Transverse colon (tissue), 4 donors: ENCODE data around the gene PACS1. TPM values are rescaled to one million over a fixed set of nuclear protein-coding genes. Genes with fewer than 3 reads are reported as not detected.

Experiments used
- DNase-seq: peaks from one replicate; pipeline ENCODE4 v3.0.0-alpha.2; 2019
- H3K27ac ChIP-seq, 4 donors: fragments of 200-600 bp; sonication (generic); 2 replicates each; pipeline ENCODE4 v1.5.1; 2016 to 2018; ENCODE audit warnings: inconsistent platforms in 4 of 4
- H3K27me3 ChIP-seq: fragments of 200-600 bp; sonication (generic); 2 replicates; pipeline ENCODE4 v1.5.1; 2017; ENCODE audit warnings: inconsistent platforms
- H3K36me3 ChIP-seq, 4 donors: fragments of 200-600 bp; sonication (generic); 2 replicates each; pipeline ENCODE4 v1.5.1; 2017 to 2019; ENCODE audit warnings: inconsistent platforms in 4 of 4
- H3K4me1 ChIP-seq, 4 donors: fragments of 200-600 bp; sonication (generic); 2 replicates each; pipeline ENCODE4 v1.5.1; 2017 to 2020; ENCODE audit warnings: inconsistent platforms in 4 of 4
- H3K4me3 ChIP-seq, 4 donors: fragments of 200-600 bp; sonication (generic); 1 replicate in 1 of 4; 2 replicates in 3 of 4; pipeline versions ENCODE4 v1.5.1 to v1.6.1; 2017 to 2019; ENCODE audit warnings: inconsistent platforms in 4 of 4
- H3K9me3 ChIP-seq, 2 donors: fragments of 200-600 bp; sonication (generic); 2 replicates each; pipeline ENCODE4 v1.5.1; 2017 to 2019; ENCODE audit warnings: inconsistent platforms in 2 of 2
- CTCF ChIP-seq, 5 experiments: fragments of 200-600 bp in 3 of 5; fragments of 450-650 bp in 2 of 5; sonication (generic) in 3 of 5; IDR thresholded peaks; 1 replicate in 2 of 5; 2 replicates in 3 of 5; pipeline ENCODE4 v1.5.1; 2016 to 2017; ENCODE audit warnings: antibody characterized with exemption in 5 of 5, inconsistent platforms in 3 of 5, mild to moderate bottlenecking in 2 of 5, moderate library complexity in 1 of 5
- EP300 ChIP-seq: sonication (generic); formaldehyde crosslinking; IDR thresholded peaks from one replicate; pipeline ENCODE4 v1.6.1; 2017; ENCODE audit warnings: antibody characterized with exemption, low read depth
- POLR2A ChIP-seq: fragments of 450-650 bp; IDR thresholded peaks from one replicate; pipeline ENCODE4 v1.6.1; 2016; ENCODE audit warnings: antibody characterized with exemption, mild to moderate bottlenecking, moderate library complexity
- POLR2AphosphoS5 ChIP-seq, 3 donors: sonication (generic); formaldehyde crosslinking; IDR thresholded peaks; one replicate each; pipeline ENCODE4 v1.6.1; 2016; ENCODE audit warnings: antibody characterized with exemption in 3 of 3
- WGBS, 2 donors: methylation state at CpG; one replicate each; pipeline ENCODE4 v1.1.5; 2018; ENCODE audit warnings: low coverage in 1 of 2; 5-methylcytosine and 5-hydroxymethylcytosine counted together
- in situ Hi-C, 4 donors: fragments of 200-750 bp; cut with MboI; loops; one replicate each; pipeline versions ENCODE4 v1.15.0 to v1.15.1; 2017; ENCODE audit warnings: low sequenced_read_pairs in 3 of 4, low pct_ligation_motif_present in 1 of 4, low pct_unique_long_range_greater_than_20kb in 1 of 4
- intact Hi-C: fragments of 100-400 bp; cut with DNase I; formaldehyde crosslinking; loops from one replicate; pipeline ENCODE4 v1.15.1; 2023; ENCODE audit warnings: low total_unique reads
- total RNA-seq, 4 donors: library from RNA; depleted of rRNA; stranded (reverse); fragments of >200 nt; gene quantifications; one replicate each; pipeline ENCODE4 v1.1.0, GENCODE V29; 2016

Gene PACS1
- total RNA-seq, 4 donors from 2014 or later = 9.8 to 52.0 (median 27.2) TPM

GRCh38 chr11:66259956-66260355, 189.9 kb downstream of the PACS1 start:
- Histone ChIP-seq H3K27ac (no peak overlapping the region), H3K4me1 (peaks cover 0 to 20% (median 16%) of the 10 kb centered on the region in 4 donors), H3K27me3 (peaks cover 7% of the 10 kb centered on the region), H3K4me3 (no peak overlapping the region), H3K36me3 (no peaks in the 10 kb centered on the region), H3K9me3 (no peaks in the 10 kb centered on the region)
- DNase-seq = no peak
- TF ChIP-seq CTCF (IDR thresholded peaks at IDR 0.05) (no peak), POLR2AphosphoS5 (IDR thresholded peaks at IDR 0.05) (no peak), POLR2A (no peak), EP300 (no peak)
- WGBS, 2 donors = 92 to 100% methylated on average over 1 to 4 of the region's 4 CpGs
- in situ Hi-C loops = no loop called here
- intact Hi-C loops = loop anchor here (2.0 kb wide), 1 partner anchor 37 kb away; no protein-coding TSS in a partner anchor

GRCh38 chr11:66261578-66261977, 191.5 kb downstream of the PACS1 start:
- Histone ChIP-seq H3K27me3 (peaks cover 4% of the 10 kb centered on the region), H3K27ac (no peak overlapping the region), H3K36me3 (no peaks in the 10 kb centered on the region), H3K4me3 (no peak overlapping the region), H3K9me3 (no peaks in the 10 kb centered on the region), H3K4me1 (peaks cover 3 to 20% (median 19%) of the 10 kb centered on the region in 4 donors)
- 87% methylated on average over 3 of the region's 16 CpGs; no CpG with 5 or more reads in 1 of the 2 donors for WGBS, 2 donors
- TF ChIP-seq EP300 (no peak), POLR2A (no peak), CTCF (IDR thresholded peaks at IDR 0.05) (no peak), POLR2AphosphoS5 (IDR thresholded peaks at IDR 0.05) (no peak)
- in situ Hi-C loops (no loop called here), intact Hi-C loops (no loop called here)
- no peak for DNase-seq

- intact Hi-C loops = no loop called here
- H3K4me1 ChIP-seq = peaks cover 10 to 20% (median 19%) of the 10 kb centered on the region in 4 donors
- no peak overlapping the region for H3K27ac ChIP-seq
- no peaks in the 10 kb centered on the region for H3K9me3 ChIP-seq
- H3K4me3 ChIP-seq = no peak overlapping the region
- no peaks in the 10 kb centered on the region for H3K36me3 ChIP-seq
- TF ChIP-seq POLR2AphosphoS5 (IDR thresholded peaks at IDR 0.05) (no peak), EP300 (no peak), CTCF (IDR thresholded peaks at IDR 0.05) (no peak), POLR2A (no peak)
- no peaks in the 10 kb centered on the region for H3K27me3 ChIP-seq
- DNase-seq = no peak
- WGBS, 2 donors = 90% methylated on average over 5 of the region's 5 CpGs; no CpG with 5 or more reads in 1 of the 2 donors
- in situ Hi-C loops = no loop called here
These were observed 192.1 kb downstream of the PACS1 start for GRCh38 chr11:66262191-66262590.

- no peak for DNase-seq
- no peak overlapping the region for H3K27ac ChIP-seq
- H3K27me3 ChIP-seq = no peaks in the 10 kb centered on the region
- H3K36me3 ChIP-seq = no peaks in the 10 kb centered on the region
- no peaks in the 10 kb centered on the region for H3K9me3 ChIP-seq
- H3K4me3 ChIP-seq = no peak overlapping the region
- in situ Hi-C loops (no loop called here), intact Hi-C loops (no loop called here)
- TF ChIP-seq EP300 (no peak), CTCF (IDR thresholded peaks at IDR 0.05) (no peak), POLR2AphosphoS5 (IDR thresholded peaks at IDR 0.05) (no peak), POLR2A (no peak)
- WGBS, 2 donors = 96% methylated on average over 12 of the region's 12 CpGs; no CpG with 5 or more reads in 1 of the 2 donors
- H3K4me1 ChIP-seq = peaks cover 10 to 21% (median 18%) of the 10 kb centered on the region in 4 donors
These were observed 192.6 kb downstream of the PACS1 start for GRCh38 chr11:66262696-66263095.
